ENCODE data around the gene PNMA8A.

The PNMA8A gene

GRCh38 chr19:46481223-46481848 is 10.0 kb upstream of the PNMA8A start:
- TF ChIP-seq SIN3A (IDR thresholded peaks at IDR 0.05; ENCODE audit: borderline replicate concordance, insufficient read depth, low read length) (no peak), POLR2AphosphoS5 (IDR thresholded peaks at IDR 0.05; ENCODE audit: low read depth, low read length) (no peak), TAF1 (IDR thresholded peaks at IDR 0.05; ENCODE audit: borderline replicate concordance, insufficient read depth, low read length) (no peak), FOXP2 (optimal IDR thresholded peaks at IDR 0.05; ENCODE audit: borderline replicate concordance, extremely low read depth, extremely low read length, insufficient read depth) (no peak), REST (IDR thresholded peaks at IDR 0.05; ENCODE audit: insufficient read depth in 1 of 2, low read depth in 2 of 2, low read length in 2 of 2) (no peak)

GRCh38 chr19:46480415-46480814 is 9.1 kb upstream of the PNMA8A start:
- TF ChIP-seq REST (IDR thresholded peaks at IDR 0.05; ENCODE audit: insufficient read depth in 1 of 2, low read depth in 2 of 2, low read length in 2 of 2) (no peak), TAF1 (IDR thresholded peaks at IDR 0.05; ENCODE audit: borderline replicate concordance, insufficient read depth, low read length) (no peak), POLR2AphosphoS5 (IDR thresholded peaks at IDR 0.05; ENCODE audit: low read depth, low read length) (no peak), SIN3A (IDR thresholded peaks at IDR 0.05; ENCODE audit: borderline replicate concordance, insufficient read depth, low read length) (no peak), FOXP2 (optimal IDR thresholded peaks at IDR 0.05; ENCODE audit: borderline replicate concordance, extremely low read depth, extremely low read length, insufficient read depth) (no peak)

GRCh38 chr19:46478356-46478986 is 7.1 kb upstream of the PNMA8A start:
- TF ChIP-seq POLR2AphosphoS5 (IDR thresholded peaks at IDR 0.05; ENCODE audit: low read depth, low read length) (no peak), REST (IDR thresholded peaks at IDR 0.05; ENCODE audit: insufficient read depth in 1 of 2, low read depth in 2 of 2, low read length in 2 of 2) (no peak), FOXP2 (optimal IDR thresholded peaks at IDR 0.05; ENCODE audit: borderline replicate concordance, extremely low read depth, extremely low read length, insufficient read depth) (no peak), SIN3A (IDR thresholded peaks at IDR 0.05; ENCODE audit: borderline replicate concordance, insufficient read depth, low read length) (no peak)

- no peak for TF ChIP-seq TAF1 (IDR thresholded peaks at IDR 0.05; ENCODE audit: borderline replicate concordance, insufficient read depth, low read length)
- TF ChIP-seq REST (IDR thresholded peaks at IDR 0.05; ENCODE audit: insufficient read depth in 1 of 2, low read depth in 2 of 2, low read length in 2 of 2): no peak
- TF ChIP-seq FOXP2 (optimal IDR thresholded peaks at IDR 0.05; ENCODE audit: borderline replicate concordance, extremely low read depth, extremely low read length, insufficient read depth): no peak
- no peak for TF ChIP-seq SIN3A (IDR thresholded peaks at IDR 0.05; ENCODE audit: borderline replicate concordance, insufficient read depth, low read length)
- no peak for TF ChIP-seq POLR2AphosphoS5 (IDR thresholded peaks at IDR 0.05; ENCODE audit: low read depth, low read length)
Measured at GRCh38 chr19:46475986-46476385, 4.6 kb upstream of the PNMA8A start.
